B cell (primary cell): ENCODE measurements around the gene GIGYF2.

Experiments used
- EZH2 ChIP-seq: IDR thresholded peaks from 2 replicates; pipeline ENCODE4 v1.6.1; 2012; ENCODE audit warnings: borderline replicate concordance, low read depth, mild to moderate bottlenecking, moderate library complexity, low read length; ENCODE audit not compliant: insufficient read depth, poor library complexity, severe bottlenecking
- TF ChIP-seq, protein P1 (sequence below): fragments of 200-600 bp; IDR thresholded peaks from one replicate; pipeline ENCODE4 v1.8.0; 2022; ENCODE audit warnings: antibody characterized with exemption, mild to moderate bottlenecking

DNA sequence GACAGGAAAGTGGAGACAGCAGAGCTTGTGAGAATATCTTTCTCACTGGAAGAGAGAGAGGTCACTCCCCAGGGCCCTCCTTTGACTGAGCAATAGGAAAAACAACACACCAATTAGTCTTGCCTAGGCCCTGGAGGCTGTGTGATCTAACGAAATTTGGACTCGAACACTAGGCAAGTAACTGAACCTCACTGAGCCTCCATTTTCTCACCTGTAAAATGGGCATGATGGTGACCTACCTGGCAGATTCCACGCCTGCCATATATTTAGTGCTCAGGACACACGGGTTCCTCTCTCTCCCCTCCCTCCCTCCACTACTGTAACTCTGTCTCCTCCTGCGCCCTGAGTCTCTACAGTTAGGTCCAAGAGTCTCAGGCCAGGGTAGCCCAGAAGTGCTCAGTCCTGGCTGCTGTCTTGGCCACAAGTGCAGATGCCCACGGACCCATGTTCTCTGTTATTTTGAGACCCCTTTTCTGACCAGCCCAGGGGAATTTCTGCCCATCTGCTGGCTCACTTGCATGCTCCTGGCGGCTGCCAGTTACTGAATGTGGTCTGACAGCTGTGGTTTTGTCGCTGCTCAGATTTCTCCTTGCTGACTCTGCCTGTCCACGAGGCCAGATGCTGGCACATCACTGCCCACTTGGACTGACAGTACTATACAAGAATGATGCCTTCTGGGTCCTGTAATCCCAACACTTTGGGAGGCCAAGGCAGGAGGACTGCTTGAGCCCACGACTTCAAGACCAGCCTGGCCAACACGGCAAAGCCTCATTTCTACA is 9.6 kb upstream of the GIGYF2 start:
- TF ChIP-seq EZH2 = no peak
- TF ChIP-seq, protein P1, sequence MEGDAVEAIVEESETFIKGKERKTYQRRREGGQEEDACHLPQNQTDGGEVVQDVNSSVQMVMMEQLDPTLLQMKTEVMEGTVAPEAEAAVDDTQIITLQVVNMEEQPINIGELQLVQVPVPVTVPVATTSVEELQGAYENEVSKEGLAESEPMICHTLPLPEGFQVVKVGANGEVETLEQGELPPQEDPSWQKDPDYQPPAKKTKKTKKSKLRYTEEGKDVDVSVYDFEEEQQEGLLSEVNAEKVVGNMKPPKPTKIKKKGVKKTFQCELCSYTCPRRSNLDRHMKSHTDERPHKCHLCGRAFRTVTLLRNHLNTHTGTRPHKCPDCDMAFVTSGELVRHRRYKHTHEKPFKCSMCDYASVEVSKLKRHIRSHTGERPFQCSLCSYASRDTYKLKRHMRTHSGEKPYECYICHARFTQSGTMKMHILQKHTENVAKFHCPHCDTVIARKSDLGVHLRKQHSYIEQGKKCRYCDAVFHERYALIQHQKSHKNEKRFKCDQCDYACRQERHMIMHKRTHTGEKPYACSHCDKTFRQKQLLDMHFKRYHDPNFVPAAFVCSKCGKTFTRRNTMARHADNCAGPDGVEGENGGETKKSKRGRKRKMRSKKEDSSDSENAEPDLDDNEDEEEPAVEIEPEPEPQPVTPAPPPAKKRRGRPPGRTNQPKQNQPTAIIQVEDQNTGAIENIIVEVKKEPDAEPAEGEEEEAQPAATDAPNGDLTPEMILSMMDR = no peak
